Activated naive CD8-positive, alpha-beta T cell treated with anti-CD3 and anti-CD28 coated beads, Interleukin-2, amount 50 U/mL, for 24 hours (primary cell): ENCODE measurements around the gene USP14.
"Not testable (repeated sequence)": the region's sequence is repeated elsewhere in the genome, so short reads cannot be mapped to it uniquely, and the experiment has no call there.

Source experiments
- ATAC-seq: fragments of 150-1000 bp; cut with Tn5 transposase; one replicate; pipeline ENCODE4 v1.10.0; 2021
- DNase-seq: peaks from one replicate; pipeline ENCODE4 v3.0.0; 2021
- H3K27ac Mint-ChIP-seq: one replicate; pipeline ENCODE4 v1.8.0; 2021; ENCODE audit warnings: mild to moderate bottlenecking, mixed read lengths
- H3K27me3 Mint-ChIP-seq: one replicate; pipeline ENCODE4 v1.8.0; 2021; ENCODE audit warnings: mixed read lengths
- H3K36me3 Mint-ChIP-seq: one replicate; pipeline ENCODE4 v1.8.0; 2021; ENCODE audit warnings: low read depth, mixed read lengths
- H3K4me1 Mint-ChIP-seq: one replicate; pipeline ENCODE4 v1.8.0; 2021; ENCODE audit warnings: mixed read lengths
- H3K4me3 Mint-ChIP-seq: one replicate; pipeline ENCODE4 v1.8.0; 2021; ENCODE audit warnings: mild to moderate bottlenecking, moderate library complexity, mixed read lengths
- H3K9me3 Mint-ChIP-seq: one replicate; pipeline ENCODE4 v1.8.0; 2021; ENCODE audit warnings: mixed read lengths

USP14 gene

DNA sequence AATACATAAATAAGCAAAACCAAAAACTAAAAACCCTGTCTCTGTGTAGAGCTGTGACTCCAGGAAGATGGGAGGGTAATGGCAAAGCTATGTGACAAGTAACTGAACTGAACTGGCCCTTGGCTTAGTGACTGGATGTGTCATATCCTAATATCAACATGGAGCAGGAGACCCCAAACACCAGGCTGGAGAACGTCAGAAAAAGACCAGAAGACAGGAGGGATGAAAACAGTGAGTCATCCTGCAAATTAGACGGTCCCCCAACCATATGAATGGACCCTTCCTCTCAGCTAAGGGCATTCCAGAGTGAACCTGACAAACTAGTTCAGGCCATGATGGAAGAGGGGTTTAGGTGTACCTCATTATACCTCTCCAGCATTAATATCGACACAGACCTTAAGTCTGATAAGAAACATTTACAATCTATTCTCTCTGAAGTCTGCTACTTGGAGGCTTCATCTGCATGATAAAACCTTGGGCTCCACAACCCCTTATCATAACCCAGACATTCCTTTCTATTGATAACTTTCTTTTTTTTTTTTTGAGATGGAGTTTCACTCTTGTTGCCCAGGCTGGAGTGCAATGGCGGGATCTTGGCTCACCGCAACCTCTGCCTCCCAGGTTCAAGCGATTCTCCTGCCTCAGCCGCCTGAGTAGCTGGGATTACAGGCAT is 15.6 kb upstream of the USP14 start:
- H3K9me3 Mint-ChIP-seq, H3K4me1 Mint-ChIP-seq, H3K4me3 Mint-ChIP-seq, DNase-seq, H3K36me3 Mint-ChIP-seq, ATAC-seq, H3K27ac Mint-ChIP-seq, H3K27me3 Mint-ChIP-seq: not testable (repeated sequence)

DNA sequence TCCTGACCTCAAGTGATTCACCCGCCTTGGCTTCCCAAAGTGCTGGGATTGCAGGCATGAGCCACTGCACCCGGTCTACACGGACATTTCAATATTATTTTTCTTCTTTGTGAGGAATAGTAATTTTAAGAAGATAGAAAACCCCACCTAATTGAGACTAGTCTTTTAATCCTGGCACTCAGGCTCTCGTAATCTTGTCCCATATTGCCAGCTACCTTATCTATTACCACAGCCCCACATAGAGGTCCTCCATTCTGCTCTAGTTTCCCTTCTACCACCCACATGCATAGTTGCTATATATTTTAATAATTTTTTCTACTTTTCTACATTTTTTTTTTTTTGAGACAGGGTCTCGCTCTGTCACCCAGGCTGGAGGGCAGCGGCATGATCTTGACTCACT is 9.5 kb upstream of the USP14 start:
- H3K27ac Mint-ChIP-seq: no peak overlapping the region

GRCh38 chr18:154151-154550 is 4.2 kb upstream of the USP14 start:
- no peak for ATAC-seq
- Mint-ChIP-seq H3K9me3 (no peaks in the 10 kb centered on the region), H3K4me1 (peaks cover 5% of the 10 kb centered on the region), H3K27me3 (no peaks in the 10 kb centered on the region), H3K27ac (no peak overlapping the region), H3K36me3 (peaks cover 2% of the 10 kb centered on the region), H3K4me3 (no peak overlapping the region)
- no peak for DNase-seq

More for the DNA sequence above, 9.5 kb upstream of the USP14 start:
- Mint-ChIP-seq H3K4me3 (no peak overlapping the region), H3K4me1 (no peaks in the 10 kb centered on the region), H3K36me3 (no peaks in the 10 kb centered on the region), H3K9me3 (no peaks in the 10 kb centered on the region), H3K27me3 (peaks cover 3% of the 10 kb centered on the region)
- no peak for ATAC-seq
- DNase-seq: no peak

GRCh38 chr18:155688-156087 is 2.7 kb upstream of the USP14 start:
- no peaks in the 10 kb centered on the region for H3K27me3 Mint-ChIP-seq
- peaks cover 2% of the 10 kb centered on the region for H3K36me3 Mint-ChIP-seq
- no peak overlapping the region for H3K4me3 Mint-ChIP-seq
- H3K4me1 Mint-ChIP-seq: peaks cover 19% of the 10 kb centered on the region
- DNase-seq (no peak), ATAC-seq (no peak)
- no peak overlapping the region for H3K27ac Mint-ChIP-seq
- no peaks in the 10 kb centered on the region for H3K9me3 Mint-ChIP-seq

- H3K4me1 Mint-ChIP-seq: peaks cover 24% of the 10 kb centered on the region
- no peak for DNase-seq
- no peaks in the 10 kb centered on the region for H3K27me3 Mint-ChIP-seq
- no peak overlapping the region for H3K4me3 Mint-ChIP-seq
- no peaks in the 10 kb centered on the region for H3K9me3 Mint-ChIP-seq
- no peak for ATAC-seq
- no peak overlapping the region for H3K27ac Mint-ChIP-seq
- peaks cover 6% of the 10 kb centered on the region for H3K36me3 Mint-ChIP-seq
Observed at GRCh38 chr18:156514-157230, 1.7 kb upstream of the USP14 start.

GRCh38 chr18:159037-159652 is 788 bp downstream of the USP14 start:
- no peaks in the 10 kb centered on the region for H3K9me3 Mint-ChIP-seq
- H3K4me1 Mint-ChIP-seq: peaks cover 32% of the 10 kb centered on the region
- H3K4me3 Mint-ChIP-seq: peak overlapping the region; percentile 97
- H3K27ac Mint-ChIP-seq: peak overlapping the region; percentile 95
- no peak for DNase-seq
- H3K27me3 Mint-ChIP-seq: no peaks in the 10 kb centered on the region
- H3K36me3 Mint-ChIP-seq: peaks cover 21% of the 10 kb centered on the region
- no peak for ATAC-seq

DNA sequence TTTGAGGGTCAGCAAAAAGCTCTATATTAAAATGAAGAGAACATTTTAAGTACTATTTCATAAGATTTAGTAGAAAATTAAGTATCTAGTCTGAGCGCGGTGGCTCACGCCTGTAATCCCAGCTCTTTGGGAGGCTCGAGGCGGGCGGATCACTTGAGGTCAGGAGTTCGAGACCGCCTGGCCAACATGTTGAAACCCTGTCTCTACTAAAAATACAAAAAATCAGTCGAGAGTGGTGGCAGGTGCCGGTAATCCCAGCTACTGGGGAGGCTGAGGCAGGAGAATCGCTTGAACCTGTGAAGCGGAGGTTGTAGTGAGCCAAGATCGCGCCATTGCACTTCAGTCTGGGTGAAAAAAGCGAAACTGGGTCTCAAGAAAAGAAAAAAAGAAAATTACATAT is 1.6 kb downstream of the USP14 start:
- Mint-ChIP-seq H3K27ac (peak overlapping the region; percentile 95), H3K36me3 (peaks cover 23% of the 10 kb centered on the region), H3K4me3 (peak overlapping the region; percentile 97), H3K4me1 (peaks cover 32% of the 10 kb centered on the region), H3K9me3 (no peaks in the 10 kb centered on the region), H3K27me3 (no peaks in the 10 kb centered on the region)
- no peak for ATAC-seq
- no peak for DNase-seq

- Mint-ChIP-seq H3K27ac (no peak overlapping the region), H3K4me3 (peak overlapping the region; percentile 97), H3K4me1 (peaks cover 32% of the 10 kb centered on the region), H3K27me3 (no peaks in the 10 kb centered on the region), H3K9me3 (no peaks in the 10 kb centered on the region), H3K36me3 (peaks cover 29% of the 10 kb centered on the region)
- ATAC-seq (no peak), DNase-seq (no peak)
Observed at GRCh38 chr18:160831-161570, 2.6 kb downstream of the USP14 start.

GRCh38 chr18:172361-172760 is 14.0 kb downstream of the USP14 start:
- Mint-ChIP-seq H3K4me3 (no peak overlapping the region), H3K27me3 (no peaks in the 10 kb centered on the region), H3K27ac (no peak overlapping the region), H3K9me3 (no peaks in the 10 kb centered on the region), H3K4me1 (peaks cover 2% of the 10 kb centered on the region), H3K36me3 (peaks cover 39% of the 10 kb centered on the region)
- ATAC-seq: no peak
- DNase-seq: no peak

DNA sequence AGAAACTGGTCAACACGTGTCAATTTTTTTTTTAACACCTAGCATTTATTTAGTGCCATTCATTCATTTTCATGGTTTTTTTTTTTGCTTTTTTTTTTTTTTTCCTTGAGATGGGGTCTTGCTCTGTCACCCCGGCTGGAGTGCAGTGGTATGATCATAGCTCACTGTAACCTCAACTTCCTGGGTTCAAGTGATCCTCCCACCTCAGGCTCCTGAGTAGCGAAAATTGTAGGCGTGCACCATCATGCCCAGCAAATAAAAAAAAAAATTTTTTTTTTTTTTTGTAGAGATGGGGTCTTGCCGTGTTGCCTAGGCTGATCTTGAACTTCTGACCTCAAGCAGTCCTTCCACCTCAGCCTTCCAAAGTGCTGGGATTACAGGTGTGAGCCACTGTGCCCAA is 21.1 kb downstream of the USP14 start:
- no peaks in the 10 kb centered on the region for H3K27me3 Mint-ChIP-seq
- H3K27ac Mint-ChIP-seq: no peak overlapping the region
- no peak overlapping the region for H3K4me3 Mint-ChIP-seq
- no peaks in the 10 kb centered on the region for H3K9me3 Mint-ChIP-seq
- no peak for ATAC-seq
- peaks cover 12% of the 10 kb centered on the region for H3K4me1 Mint-ChIP-seq
- peaks cover 39% of the 10 kb centered on the region for H3K36me3 Mint-ChIP-seq
- no peak for DNase-seq

- H3K27ac Mint-ChIP-seq: no peak overlapping the region
- DNase-seq (no peak), ATAC-seq (no peak)
- H3K4me3 Mint-ChIP-seq: no peak overlapping the region
- H3K9me3 Mint-ChIP-seq: no peaks in the 10 kb centered on the region
- H3K27me3 Mint-ChIP-seq: no peaks in the 10 kb centered on the region
- peaks cover 12% of the 10 kb centered on the region for H3K4me1 Mint-ChIP-seq
- H3K36me3 Mint-ChIP-seq: peaks cover 47% of the 10 kb centered on the region
Observed at GRCh38 chr18:181711-182110, 23.4 kb downstream of the USP14 start.

DNA sequence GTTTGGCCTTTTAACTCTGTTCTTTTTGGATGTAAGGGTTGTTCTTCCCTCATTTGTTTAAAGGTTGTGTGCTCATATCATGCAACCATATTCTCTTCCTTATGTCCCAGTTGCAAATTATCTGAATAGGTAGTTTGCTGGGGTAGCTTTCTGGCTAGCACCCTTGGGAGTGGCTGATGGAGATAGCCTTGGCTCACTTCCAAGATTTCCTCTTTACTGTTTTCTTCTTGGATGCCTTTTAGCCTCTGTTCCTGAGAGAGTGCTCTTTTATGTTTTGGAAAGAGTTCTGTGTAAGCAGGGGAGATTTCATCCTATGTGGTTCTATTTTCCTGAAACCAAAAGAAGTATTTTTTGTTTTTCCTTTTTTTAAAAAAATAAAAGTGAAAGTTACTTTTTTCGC is 25.4 kb downstream of the USP14 start:
- Mint-ChIP-seq H3K4me3 (no peak overlapping the region), H3K4me1 (peaks cover 8% of the 10 kb centered on the region), H3K9me3 (no peaks in the 10 kb centered on the region), H3K27ac (no peak overlapping the region), H3K27me3 (no peaks in the 10 kb centered on the region), H3K36me3 (peaks cover 48% of the 10 kb centered on the region)
- no peak for DNase-seq
- ATAC-seq: no peak

GRCh38 chr18:189254-189653 is 30.9 kb downstream of the USP14 start:
- Mint-ChIP-seq H3K4me3 (no peak overlapping the region), H3K27ac (no peak overlapping the region), H3K9me3 (no peaks in the 10 kb centered on the region), H3K4me1 (peaks cover 4% of the 10 kb centered on the region), H3K36me3 (peaks cover 35% of the 10 kb centered on the region), H3K27me3 (no peaks in the 10 kb centered on the region)
- ATAC-seq (no peak), DNase-seq (no peak)

DNA sequence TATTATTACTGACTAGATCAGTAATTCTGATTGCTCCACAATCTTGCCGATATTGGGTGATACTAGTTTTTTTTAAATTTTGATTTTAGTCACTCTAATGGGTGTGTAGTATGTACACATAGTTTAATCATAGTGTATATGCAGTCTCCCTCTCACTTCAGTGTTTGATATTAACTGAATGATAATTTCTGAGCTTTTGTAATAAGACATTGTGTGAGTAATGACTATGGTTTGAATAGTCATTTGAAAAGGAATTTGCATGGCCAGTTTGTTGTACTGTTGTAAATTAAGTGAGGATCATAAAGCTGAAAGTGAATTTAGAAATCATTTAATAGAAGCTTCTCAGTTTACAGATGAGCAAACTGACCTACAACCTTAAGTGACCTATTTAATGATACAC is 33.4 kb downstream of the USP14 start:
- no peaks in the 10 kb centered on the region for H3K27me3 Mint-ChIP-seq
- H3K4me1 Mint-ChIP-seq: peaks cover 4% of the 10 kb centered on the region
- no peak overlapping the region for H3K4me3 Mint-ChIP-seq
- peaks cover 35% of the 10 kb centered on the region for H3K36me3 Mint-ChIP-seq
- DNase-seq: no peak
- no peak overlapping the region for H3K27ac Mint-ChIP-seq
- no peaks in the 10 kb centered on the region for H3K9me3 Mint-ChIP-seq
- no peak for ATAC-seq

GRCh38 chr18:192801-193200 is 34.4 kb downstream of the USP14 start:
- Mint-ChIP-seq H3K27ac (no peak overlapping the region), H3K36me3 (peaks cover 39% of the 10 kb centered on the region)

More at GRCh38 chr18:192801-193200, 34.4 kb downstream of the USP14 start:
- Mint-ChIP-seq H3K4me3 (no peak overlapping the region), H3K9me3 (no peaks in the 10 kb centered on the region), H3K27me3 (no peaks in the 10 kb centered on the region), H3K4me1 (no peaks in the 10 kb centered on the region)
- ATAC-seq (no peak), DNase-seq (no peak)
